Measurements from ENCODE around the gene C11orf65. TPM values are rescaled to one million over a fixed set of nuclear protein-coding genes. Genes with fewer than 3 reads are reported as not detected.

Gene C11orf65
- total and polyA plus RNA-seq, 7 experiments from 2014 or later: 0.27 to 2.0 (median 0.61) TPM

GRCh38 chr11:108500721-108501120 is 33.4 kb upstream of the C11orf65 start:
- CTCF ChIA-PET: no interaction called here
- Mint-ChIP-seq H3K27ac (peak overlapping the region in 4 of 9 donors; percentile 14 to 59 (median 52)), H3K27me3 (peaks cover 0 to 6% (median 0%) of the 10 kb centered on the region in 5 donors)

GRCh38 chr11:108500169-108500568 is 32.8 kb upstream of the C11orf65 start:
- H3K36me3 Mint-ChIP-seq: peaks cover 0 to 6% (median 0%) of the 10 kb centered on the region in 5 donors
- POLR2A ChIA-PET: no interaction called here
- no peak for DNase-seq
- Histone ChIP-seq H3K4me1 (ENCODE audit: control insufficient read depth in 2 of 2, insufficient read depth in 2 of 2, low read length in 2 of 2) (peaks cover 0 to 3% of the 10 kb centered on the region in 2 donors), H3K27ac (ENCODE audit: low read depth, low read length) (no peak overlapping the region), H3K36me3 (ENCODE audit: control insufficient read depth in 2 of 3, insufficient read depth in 3 of 3, low read length in 3 of 3) (no peaks in the 10 kb centered on the region), H3K4me3 (ENCODE audit: low read length) (no peak overlapping the region), H3K9me3 (ENCODE audit: control insufficient read depth in 2 of 3, low read length in 3 of 3) (no peaks in the 10 kb centered on the region), H3K27me3 (ENCODE audit: control insufficient read depth in 2 of 2, insufficient read depth in 2 of 2, low read length in 2 of 2) (no peaks in the 10 kb centered on the region)
- peaks cover 0 to 6% (median 0%) of the 10 kb centered on the region in 5 donors for H3K27me3 Mint-ChIP-seq
- H3K9me3 Mint-ChIP-seq: no peaks in the 10 kb centered on the region
- no peak for ATAC-seq
- peaks cover 8 to 20% (median 19%) of the 10 kb centered on the region in 7 donors for H3K4me1 Mint-ChIP-seq
- CTCF ChIA-PET: no interaction called here
- intact Hi-C loops (cut with micrococcal nuclease): no loop called here
- H3K4me3 Mint-ChIP-seq: peak overlapping the region in 5 of 10 donors; percentile 20 to 67 (median 58)
- peak overlapping the region in 7 of 9 donors; percentile 12 to 82 (median 54) for H3K27ac Mint-ChIP-seq

More at GRCh38 chr11:108500721-108501120, 33.4 kb upstream of the C11orf65 start:
- peaks cover 8 to 20% (median 19%) of the 10 kb centered on the region in 7 donors for H3K4me1 Mint-ChIP-seq
- H3K27me3 ChIP-seq (ENCODE audit: control insufficient read depth in 2 of 2, insufficient read depth in 2 of 2, low read length in 2 of 2): no peaks in the 10 kb centered on the region
- no peaks in the 10 kb centered on the region for H3K9me3 ChIP-seq (ENCODE audit: control insufficient read depth in 2 of 3, low read length in 3 of 3)
- intact Hi-C loops (cut with micrococcal nuclease): no loop called here
- DNase-seq: no peak
- H3K9me3 Mint-ChIP-seq: no peaks in the 10 kb centered on the region
- H3K4me3 ChIP-seq (ENCODE audit: low read length): no peak overlapping the region
- POLR2A ChIA-PET: no interaction called here
- no peak overlapping the region for H3K27ac ChIP-seq (ENCODE audit: low read depth, low read length)
- H3K4me3 Mint-ChIP-seq: peak overlapping the region in 2 of 10 donors; percentile 20 to 63
- H3K4me1 ChIP-seq (ENCODE audit: control insufficient read depth in 2 of 2, insufficient read depth in 2 of 2, low read length in 2 of 2): peaks cover 0 to 3% of the 10 kb centered on the region in 2 donors
- H3K36me3 ChIP-seq (ENCODE audit: control insufficient read depth in 2 of 3, insufficient read depth in 3 of 3, low read length in 3 of 3): no peaks in the 10 kb centered on the region
- peaks cover 0 to 6% (median 0%) of the 10 kb centered on the region in 5 donors for H3K36me3 Mint-ChIP-seq
- ATAC-seq: no peak

- Histone ChIP-seq H3K4me1 (ENCODE audit: control insufficient read depth in 2 of 2, insufficient read depth in 2 of 2, low read length in 2 of 2) (peaks cover 0 to 3% of the 10 kb centered on the region in 2 donors), H3K27me3 (ENCODE audit: control insufficient read depth in 2 of 2, insufficient read depth in 2 of 2, low read length in 2 of 2) (no peaks in the 10 kb centered on the region), H3K36me3 (ENCODE audit: control insufficient read depth in 2 of 3, insufficient read depth in 3 of 3, low read length in 3 of 3) (no peaks in the 10 kb centered on the region), H3K9me3 (ENCODE audit: control insufficient read depth in 2 of 3, low read length in 3 of 3) (no peaks in the 10 kb centered on the region), H3K27ac (ENCODE audit: low read depth, low read length) (peak overlapping the region; percentile 87), H3K4me3 (ENCODE audit: low read length) (peak overlapping the region; percentile 77)
- CTCF ChIA-PET: no interaction called here
- H3K4me1 Mint-ChIP-seq: peaks cover 8 to 31% (median 24%) of the 10 kb centered on the region in 7 donors
- peak overlapping the region; percentile 82 to 97 (median 87) for H3K27ac Mint-ChIP-seq
- ATAC-seq (no peak), DNase-seq (no peak)
- intact Hi-C loops (cut with micrococcal nuclease): loop anchor here (5.0 to 10.0 kb wide), 5 partner anchors 374 to 1042 kb away; partner anchors contain the start of genes ALKBH8 (in 2 of the 2), ACAT1 (in 1 of the 2), CUL5 (in 1 of the 2) and CWF19L2 (in 1 of the 2)
- no peaks in the 10 kb centered on the region for H3K9me3 Mint-ChIP-seq
- peak overlapping the region; percentile 75 to 97 (median 87) for H3K4me3 Mint-ChIP-seq
- POLR2A ChIA-PET: interaction anchor here (0.9 kb wide), 1 partner anchor 375 kb away, joined by 3 read pairs; no protein-coding TSS in a partner anchor
- H3K36me3 Mint-ChIP-seq: peaks cover 0 to 14% (median 0%) of the 10 kb centered on the region in 5 donors
- peaks cover 0 to 3% (median 0%) of the 10 kb centered on the region in 5 donors for H3K27me3 Mint-ChIP-seq
Measured at GRCh38 chr11:108498816-108499408, 31.6 kb upstream of the C11orf65 start.

- Histone ChIP-seq H3K4me3 (ENCODE audit: low read length) (peak within 1 kb of the TSS; percentile 77), H3K27ac (ENCODE audit: low read depth, low read length) (peak within 1 kb of the TSS; percentile 87), H3K9me3 (ENCODE audit: control insufficient read depth in 2 of 3, low read length in 3 of 3) (no peaks in the 10 kb centered on the region), H3K27me3 (ENCODE audit: control insufficient read depth in 2 of 2, insufficient read depth in 2 of 2, low read length in 2 of 2) (no peaks in the 10 kb centered on the region), H3K36me3 (ENCODE audit: control insufficient read depth in 2 of 3, insufficient read depth in 3 of 3, low read length in 3 of 3) (no peaks in the 10 kb centered on the region), H3K4me1 (ENCODE audit: control insufficient read depth in 2 of 2, insufficient read depth in 2 of 2, low read length in 2 of 2) (peaks cover 0 to 3% of the 10 kb centered on the region in 2 donors)
- peak; percentile 55 for ATAC-seq
- H3K9me3 Mint-ChIP-seq: no peaks in the 10 kb centered on the region
- peaks cover 8 to 33% (median 24%) of the 10 kb centered on the region in 7 donors for H3K4me1 Mint-ChIP-seq
- peak within 1 kb of the TSS; percentile 95 to 100 (median 98) for H3K4me3 Mint-ChIP-seq
- POLR2A ChIA-PET: interaction anchor here (0.9 kb wide), 2 partner anchors 31 to 374 kb away, joined by 3 read pairs; partner anchors contain the start of gene C11orf65
- peak within 1 kb of the TSS; percentile 95 to 100 (median 99) for H3K27ac Mint-ChIP-seq
- H3K27me3 Mint-ChIP-seq: no peaks in the 10 kb centered on the region
- intact Hi-C loops (cut with micrococcal nuclease): loop anchor here (5.0 to 10.0 kb wide), 5 partner anchors 373 to 1041 kb away; partner anchors contain the start of genes ALKBH8 (in 2 of the 2), ACAT1 (in 1 of the 2), CUL5 (in 1 of the 2) and CWF19L2 (in 1 of the 2)
- DNase-seq: peak; percentile 33 to 63 (median 49)
- CTCF ChIA-PET: no interaction called here
- peaks cover 0 to 14% (median 0%) of the 10 kb centered on the region in 5 donors for H3K36me3 Mint-ChIP-seq
Measured at GRCh38 chr11:108498046-108498815, 30.9 kb upstream of the C11orf65 start, which contains the start of gene POGLUT3. POGLUT3 (minus strand) TSS chr11:108498384; CDS start chr11:108498366, 18 bp downstream.

- ChIA-PET POLR2A (interaction anchor here (0.9 to 1.2 kb wide), 3 partner anchors 30 to 373 kb away, joined by 3 to 4 read pairs (median 3); partner anchors contain the start of gene C11orf65), CTCF (no interaction called here)
- Histone ChIP-seq H3K9me3 (ENCODE audit: control insufficient read depth in 2 of 3, low read length in 3 of 3) (no peaks in the 10 kb centered on the region), H3K27ac (ENCODE audit: low read depth, low read length) (peak overlapping the region; percentile 87), H3K4me1 (ENCODE audit: control insufficient read depth in 2 of 2, insufficient read depth in 2 of 2, low read length in 2 of 2) (peaks cover 0 to 3% of the 10 kb centered on the region in 2 donors), H3K36me3 (ENCODE audit: control insufficient read depth in 2 of 3, insufficient read depth in 3 of 3, low read length in 3 of 3) (no peaks in the 10 kb centered on the region), H3K4me3 (ENCODE audit: low read length) (peak overlapping the region; percentile 77), H3K27me3 (ENCODE audit: control insufficient read depth in 2 of 2, insufficient read depth in 2 of 2, low read length in 2 of 2) (no peaks in the 10 kb centered on the region)
- Mint-ChIP-seq H3K27me3 (no peaks in the 10 kb centered on the region), H3K9me3 (no peaks in the 10 kb centered on the region), H3K27ac (peak overlapping the region; percentile 95 to 100 (median 99)), H3K4me3 (peak overlapping the region; percentile 95 to 100 (median 98)), H3K36me3 (peaks cover 0 to 14% (median 0%) of the 10 kb centered on the region in 5 donors), H3K4me1 (peaks cover 8 to 33% (median 24%) of the 10 kb centered on the region in 7 donors)
- ATAC-seq: peak; percentile 92
- intact Hi-C loops (cut with micrococcal nuclease): loop anchor here (1.0 to 10.0 kb wide), 10 partner anchors 30 to 1040 kb away; partner anchors contain the start of genes ACAT1 (in 2 of the 2), ALKBH8 (in 2 of the 2), C11orf65 (in 2 of the 2) and EXPH5 (in 2 of the 2)
- DNase-seq: peak in 8 of 9 donors; percentile 68 to 83 (median 76)
Measured at GRCh38 chr11:108497317-108498045, 30.2 kb upstream of the C11orf65 start.
